Vagina (tissue), 2 donors: ENCODE measurements around the gene ITGA4.

Experiments used
- CTCF ChIP-seq, 3 experiments: fragments of 450-650 bp in 2 of 3; fragments of 200-600 bp in 1 of 3; sonication (generic) in 1 of 3; IDR thresholded peaks; one replicate each; pipeline ENCODE4 v1.5.1; 2017 to 2019; ENCODE audit warnings: antibody characterized with exemption in 3 of 3, mild to moderate bottlenecking in 2 of 3, moderate library complexity in 2 of 3
- POLR2AphosphoS5 ChIP-seq, 2 donors: sonication (generic); formaldehyde crosslinking; IDR thresholded peaks; one replicate each; pipeline ENCODE4 v1.9.0; 2017; ENCODE audit warnings: antibody characterized with exemption in 2 of 2, mild to moderate bottlenecking in 2 of 2, low read depth in 1 of 2; ENCODE audit not compliant: insufficient read depth in 1 of 2

GRCh38 chr2:181426672-181427071 is 30.5 kb upstream of the ITGA4 start:
- TF ChIP-seq CTCF (IDR thresholded peaks at IDR 0.05) (no peak), POLR2AphosphoS5 (IDR thresholded peaks at IDR 0.05; ENCODE audit: insufficient read depth in 1 of 2, low read depth in 1 of 2) (no peak)
